SIG-M5 (cell line): Measurements from ENCODE around the gene ZMIZ1.

Source experiments
- DNase-seq: peaks from one replicate; lab custom pipeline; 2025; lab: John Stamatoyannopoulos, UW

Gene ZMIZ1

DNA sequence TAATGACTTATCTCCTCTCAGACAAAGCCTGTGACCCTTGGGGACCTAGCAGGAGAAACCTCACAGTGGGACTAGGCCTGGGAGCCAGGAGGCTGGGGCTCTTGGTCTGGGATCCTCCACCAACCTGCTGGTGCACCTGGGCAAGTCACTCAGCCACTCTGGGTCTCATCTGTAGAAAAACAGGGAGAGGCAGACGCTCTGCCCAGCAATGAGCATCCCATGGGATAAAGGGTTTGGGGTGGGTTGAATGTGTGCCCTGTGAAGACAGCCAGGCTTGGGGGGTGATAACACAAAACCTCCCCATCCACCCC is 81.6 kb downstream of the ZMIZ1 start:
- no peak for DNase-seq

DNA sequence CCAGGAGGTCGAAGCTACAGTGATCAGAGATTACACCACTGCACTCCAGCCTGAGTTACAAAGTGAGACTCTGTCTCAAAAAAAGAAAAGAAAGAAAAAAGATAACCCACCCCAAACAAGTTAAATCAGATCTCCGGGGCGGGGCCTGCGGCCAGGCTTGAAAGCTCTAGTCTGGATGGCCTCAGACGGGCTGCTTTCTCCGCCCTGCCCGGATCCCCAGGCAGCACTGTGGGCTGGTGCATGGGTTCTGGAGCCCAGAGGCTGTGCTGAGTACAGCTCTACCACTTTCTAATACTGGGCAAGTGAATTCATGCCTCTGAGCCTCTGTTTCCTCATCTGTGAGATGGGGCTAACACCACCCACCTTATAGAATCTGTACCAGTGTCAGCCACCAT is 83.7 kb downstream of the ZMIZ1 start:
- no peak for DNase-seq

GRCh38 chr10:79153745-79154144 is 85.0 kb downstream of the ZMIZ1 start:
- DNase-seq = no peak

DNA sequence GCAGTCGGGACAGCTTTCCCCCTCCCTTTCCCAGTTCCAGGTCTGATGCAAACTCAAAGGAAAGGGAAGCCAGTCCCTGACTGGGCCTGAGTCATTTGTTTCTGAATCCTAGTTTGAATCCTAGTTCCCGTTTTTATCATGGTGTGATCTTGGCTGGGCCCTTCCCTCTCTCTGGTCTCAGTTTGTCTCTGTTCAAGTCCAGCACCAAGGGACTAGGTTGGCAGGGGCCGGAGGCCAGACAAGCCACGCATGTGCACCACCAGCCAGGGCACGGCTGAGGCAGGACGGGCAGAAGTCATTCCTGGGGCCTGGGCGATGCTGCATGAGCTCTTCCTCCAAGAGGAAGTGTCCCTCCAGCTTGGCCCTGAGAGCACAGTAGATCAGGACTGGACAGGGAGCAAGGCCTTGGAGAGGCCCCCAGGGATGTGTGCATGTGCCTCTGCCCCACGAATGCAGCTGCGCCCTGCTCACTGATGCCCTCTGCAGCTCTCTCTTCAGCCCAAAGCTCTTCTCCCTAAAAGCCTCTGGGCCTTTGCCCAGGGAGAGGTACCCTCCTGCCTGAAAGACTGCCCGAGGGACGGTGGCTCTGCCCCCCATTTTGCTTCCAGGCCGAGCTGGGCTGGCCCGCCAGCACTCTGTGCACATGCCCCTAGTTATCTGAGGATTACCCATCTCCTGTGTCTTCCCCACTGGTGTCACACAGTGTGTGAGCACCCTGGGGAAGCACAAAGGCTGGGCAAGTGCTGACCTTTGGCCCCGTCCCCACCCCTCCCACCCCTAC is 86.7 kb downstream of the ZMIZ1 start:
- DNase-seq = no peak

DNA sequence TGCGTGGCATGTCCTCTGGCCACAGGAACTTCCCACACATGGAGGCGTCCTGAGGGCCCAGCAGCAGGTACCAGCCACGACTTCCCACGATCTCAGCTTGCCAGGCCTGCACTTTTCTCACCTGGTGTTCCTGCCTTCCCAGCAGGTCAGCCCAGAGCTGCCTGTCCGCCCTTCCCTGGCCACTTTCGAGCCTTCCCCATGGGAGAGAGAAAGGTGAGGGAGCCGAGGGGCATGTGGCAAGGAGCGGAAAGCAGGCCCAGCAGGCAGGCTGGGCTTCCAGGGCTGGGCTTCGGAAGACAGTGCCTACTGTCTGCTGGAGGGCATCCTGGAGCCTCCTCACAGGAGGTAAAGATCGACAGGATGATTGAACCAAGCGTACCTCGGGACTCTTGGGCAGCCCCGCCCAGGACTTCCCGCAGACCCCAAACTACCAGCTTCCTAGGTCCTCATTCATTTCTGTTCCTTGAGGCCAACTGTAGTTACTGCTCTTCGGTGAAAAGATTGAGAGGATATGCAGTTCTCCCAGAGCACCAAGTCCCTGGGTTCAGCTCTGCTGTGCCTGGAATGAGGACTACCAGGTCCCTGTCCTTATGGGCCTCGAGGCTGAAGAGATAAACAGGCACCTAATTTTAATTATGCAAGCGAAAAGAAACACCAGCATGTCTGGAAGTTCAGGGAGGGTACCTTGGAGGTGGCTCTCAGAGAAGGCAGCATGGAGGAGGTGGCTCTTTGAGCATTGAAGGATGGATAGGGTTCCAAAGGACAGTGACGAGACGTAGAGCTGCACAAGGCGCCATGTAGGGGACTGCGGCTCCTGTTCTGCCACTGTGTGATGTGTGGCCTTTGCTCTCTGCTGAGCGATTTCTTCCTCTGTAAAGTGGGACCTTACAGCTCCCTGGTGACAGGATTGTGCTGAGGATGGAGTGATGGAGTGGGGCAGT is 87.8 kb downstream of the ZMIZ1 start:
- no peak for DNase-seq

DNA sequence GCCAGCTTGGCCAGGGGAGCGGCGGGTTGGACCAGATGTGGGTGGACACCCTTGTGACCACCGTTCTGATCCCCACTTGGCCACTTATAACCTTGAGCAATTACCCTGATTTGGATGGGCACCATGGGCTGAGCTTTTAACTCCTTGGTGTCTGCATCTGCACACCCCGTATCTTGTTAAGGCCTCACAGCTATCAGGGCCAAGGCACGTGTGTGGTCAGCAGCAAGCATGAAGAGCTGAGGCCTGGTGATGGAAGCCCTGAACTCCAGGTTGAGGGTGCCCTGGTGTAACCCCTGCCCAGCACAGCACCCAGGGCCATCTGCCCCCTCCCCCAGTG is 89.2 kb downstream of the ZMIZ1 start:
- DNase-seq = no peak

- no peak for DNase-seq
Measured at GRCh38 chr10:79158402-79159097, 89.8 kb downstream of the ZMIZ1 start.

DNA sequence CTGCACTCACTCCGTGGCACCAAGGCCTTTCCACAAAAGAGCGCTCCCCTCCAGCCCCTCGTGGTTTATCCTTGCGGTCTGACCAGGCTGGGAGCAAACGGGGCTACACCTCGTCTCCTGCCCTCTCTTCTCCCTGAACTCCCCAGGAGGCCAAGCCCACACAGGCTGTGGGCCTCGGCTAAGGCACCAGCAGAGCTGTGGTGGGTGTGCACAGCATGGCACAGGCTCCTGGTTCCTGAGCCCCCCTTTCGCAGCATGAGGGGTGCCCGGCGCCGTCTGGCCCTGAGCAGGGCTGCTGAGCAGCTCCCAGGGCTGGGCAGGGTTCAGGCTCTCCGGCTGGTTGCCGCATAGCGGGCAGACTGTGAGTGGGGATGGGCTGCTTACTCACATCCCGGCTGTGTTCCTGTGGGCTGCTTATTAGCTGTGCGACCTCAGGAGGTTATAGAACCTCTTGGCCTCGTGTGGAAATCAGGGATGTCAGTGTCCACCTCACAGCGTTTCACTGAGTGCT is 90.4 kb downstream of the ZMIZ1 start:
- DNase-seq = no peak

- no peak for DNase-seq
Measured at GRCh38 chr10:79159785-79160184, 91.0 kb downstream of the ZMIZ1 start.

DNA sequence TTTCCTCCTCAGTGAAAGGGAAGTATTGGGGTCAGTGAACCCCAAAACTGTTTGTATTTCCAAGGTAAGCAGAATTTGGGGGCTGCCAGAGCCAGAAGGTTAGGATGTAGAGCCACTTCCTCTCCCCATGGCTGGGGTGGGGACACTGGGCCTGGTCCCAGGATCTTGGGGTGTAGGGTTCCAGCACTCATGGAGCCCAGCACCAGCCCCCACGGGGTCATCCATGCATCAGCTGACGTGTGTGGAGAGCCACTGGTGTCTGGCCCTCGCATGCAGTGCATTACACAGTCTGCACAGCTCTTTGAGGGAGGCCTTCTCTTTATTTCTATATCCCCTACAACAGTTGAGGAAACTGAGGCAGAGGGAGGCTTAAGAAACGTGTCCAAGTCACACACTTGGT is 91.4 kb downstream of the ZMIZ1 start:
- no peak for DNase-seq

- no peak for DNase-seq
Measured at GRCh38 chr10:79161557-79161956, 92.8 kb downstream of the ZMIZ1 start.

GRCh38 chr10:79162022-79162421 is 93.3 kb downstream of the ZMIZ1 start:
- DNase-seq = no peak

GRCh38 chr10:79162861-79163665 is 94.3 kb downstream of the ZMIZ1 start:
- no peak for DNase-seq

DNA sequence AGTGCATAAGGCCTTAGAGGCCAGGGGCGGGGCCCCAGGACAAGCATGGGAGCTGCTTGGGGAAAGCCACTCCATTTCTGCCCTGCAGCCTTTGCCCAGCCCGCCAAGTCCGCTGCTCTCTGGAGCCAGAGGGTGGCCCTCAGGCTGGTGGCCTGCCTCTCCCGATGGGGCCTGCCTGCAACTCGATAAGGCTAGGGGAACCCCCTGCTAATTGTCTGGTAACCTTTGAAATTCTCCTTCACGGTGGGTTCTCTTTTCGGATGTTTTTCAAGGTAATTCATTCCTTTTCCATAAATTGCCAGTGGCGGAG is 94.9 kb downstream of the ZMIZ1 start:
- no peak for DNase-seq

GRCh38 chr10:79164075-79164474 is 95.3 kb downstream of the ZMIZ1 start:
- DNase-seq = no peak

GRCh38 chr10:79165070-79165778 is 96.5 kb downstream of the ZMIZ1 start:
- DNase-seq = no peak

GRCh38 chr10:79166312-79166721 is 97.6 kb downstream of the ZMIZ1 start:
- no peak for DNase-seq

DNA sequence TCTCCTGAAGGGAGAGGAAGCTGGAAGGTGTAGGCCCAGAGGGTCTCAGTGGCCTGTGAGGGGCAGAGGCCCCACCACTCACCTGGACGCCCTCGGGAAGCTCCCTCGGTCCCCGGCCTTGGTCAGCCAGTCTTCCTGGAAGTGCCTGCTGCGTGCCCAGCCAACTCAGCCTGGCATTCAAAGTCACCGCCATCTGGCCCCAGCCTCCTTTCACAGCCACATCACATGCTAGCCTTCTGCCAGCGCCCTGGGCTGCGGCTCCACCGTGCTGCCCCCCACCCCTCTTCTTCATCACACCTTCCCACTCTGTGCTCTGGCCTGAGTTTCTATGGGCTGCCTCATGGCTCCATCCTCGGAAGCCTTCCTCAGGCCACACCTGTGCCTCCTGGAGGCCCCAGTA is 98.0 kb downstream of the ZMIZ1 start:
- DNase-seq = no peak

GRCh38 chr10:79167537-79167936 is 98.8 kb downstream of the ZMIZ1 start:
- no peak for DNase-seq

GRCh38 chr10:79168210-79168609 is 99.4 kb downstream of the ZMIZ1 start:
- DNase-seq = no peak

GRCh38 chr10:79170226-79170752 is 101.5 kb downstream of the ZMIZ1 start:
- DNase-seq = no peak
